BLaER1 treated with 17β-estradiol and CSF1 and Interleukin-3, amounts not matched to agents 10 nM and 100 nM (cell line): ENCODE data around the gene KCNT1.
"Not testable (repeated sequence)": the region's sequence is repeated elsewhere in the genome, so short reads cannot be mapped to it uniquely, and the experiment has no call there.

Source experiments
- H3K27ac ChIP-seq, 11 experiments: shearing (Covaris generic); formaldehyde crosslinking; 2 replicates each; pipeline ENCODE4 v1.8.1; 2022
- H3K27me3 ChIP-seq, 11 experiments: shearing (Covaris generic); formaldehyde crosslinking; 2 replicates each; pipeline ENCODE4 v1.8.1; 2022
- H3K36me3 ChIP-seq, 11 experiments: shearing (Covaris generic); formaldehyde crosslinking; 2 replicates each; pipeline ENCODE4 v1.8.1; 2022
- H3K4me1 ChIP-seq, 10 experiments: shearing (Covaris generic); formaldehyde crosslinking; 2 replicates each; pipeline ENCODE4 v1.8.1; 2022
- H3K4me2 ChIP-seq, 11 experiments: shearing (Covaris generic); formaldehyde crosslinking; 2 replicates each; pipeline ENCODE4 v1.8.1; 2022
- H3K4me3 ChIP-seq, 10 experiments: shearing (Covaris generic); formaldehyde crosslinking; 2 replicates each; pipeline ENCODE4 v1.8.1; 2022
- H3K9ac ChIP-seq, 11 experiments: shearing (Covaris generic); formaldehyde crosslinking; 2 replicates each; pipeline ENCODE4 v1.8.1; 2022
- H3K9me3 ChIP-seq, 11 experiments: shearing (Covaris generic); formaldehyde crosslinking; replicated peaks in 1 of 11; 2 replicates each; pipeline ENCODE4 v1.8.1; 2022
- H4K20me1 ChIP-seq, 11 experiments: shearing (Covaris generic); formaldehyde crosslinking; 2 replicates each; pipeline ENCODE4 v1.8.1; 2022
- Cebpa-rat ChIP-seq, 11 experiments: shearing (Covaris generic); IDR thresholded peaks; 2 replicates each; pipeline ENCODE4 v1.8.1; 2022

Gene KCNT1

DNA sequence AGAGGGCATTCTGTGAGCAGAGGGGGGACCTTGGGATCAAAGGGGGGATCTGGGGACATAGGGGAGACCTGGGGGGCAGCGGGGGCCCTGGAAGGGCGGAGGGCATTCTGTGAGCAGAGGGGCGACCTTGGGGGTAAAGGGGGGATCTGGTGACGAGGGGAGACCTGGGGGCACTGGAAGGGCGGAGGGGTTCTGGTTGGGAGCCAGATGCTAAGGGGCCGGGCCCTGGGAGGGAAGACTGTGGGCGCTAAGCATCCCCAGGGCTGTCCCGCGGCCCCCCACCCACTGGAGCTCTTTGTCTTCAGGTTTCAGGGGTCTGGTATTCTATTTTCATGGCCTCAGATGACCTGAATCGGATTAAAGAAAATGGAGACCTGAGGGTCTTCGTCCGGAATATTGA lies 38.1 kb upstream of the KCNT1 start:
- Histone ChIP-seq H3K36me3 (no peaks in the 10 kb centered on the region), H3K9me3 (peaks cover 0 to 6% (median 3%) of the 10 kb centered on the region in 11 experiments; a peak in 10 of 22 replicates), H3K4me2 (no peak overlapping the region), H3K9ac (no peak overlapping the region), H3K27ac (no peak overlapping the region), H4K20me1 (no peaks in the 10 kb centered on the region), H3K27me3 (no peaks in the 10 kb centered on the region; a peak in 1 of 22 replicates), H3K4me3 (no peak overlapping the region), H3K4me1 (peaks cover 0 to 9% (median 8%) of the 10 kb centered on the region in 10 experiments; a peak in 12 of 20 replicates)
- TF ChIP-seq Cebpa-rat (IDR thresholded peaks at IDR 0.05) = no peak

GRCh38 chr9:135664266-135664665 lies 37.7 kb upstream of the KCNT1 start:
- no peaks in the 10 kb centered on the region for H4K20me1 ChIP-seq

DNA sequence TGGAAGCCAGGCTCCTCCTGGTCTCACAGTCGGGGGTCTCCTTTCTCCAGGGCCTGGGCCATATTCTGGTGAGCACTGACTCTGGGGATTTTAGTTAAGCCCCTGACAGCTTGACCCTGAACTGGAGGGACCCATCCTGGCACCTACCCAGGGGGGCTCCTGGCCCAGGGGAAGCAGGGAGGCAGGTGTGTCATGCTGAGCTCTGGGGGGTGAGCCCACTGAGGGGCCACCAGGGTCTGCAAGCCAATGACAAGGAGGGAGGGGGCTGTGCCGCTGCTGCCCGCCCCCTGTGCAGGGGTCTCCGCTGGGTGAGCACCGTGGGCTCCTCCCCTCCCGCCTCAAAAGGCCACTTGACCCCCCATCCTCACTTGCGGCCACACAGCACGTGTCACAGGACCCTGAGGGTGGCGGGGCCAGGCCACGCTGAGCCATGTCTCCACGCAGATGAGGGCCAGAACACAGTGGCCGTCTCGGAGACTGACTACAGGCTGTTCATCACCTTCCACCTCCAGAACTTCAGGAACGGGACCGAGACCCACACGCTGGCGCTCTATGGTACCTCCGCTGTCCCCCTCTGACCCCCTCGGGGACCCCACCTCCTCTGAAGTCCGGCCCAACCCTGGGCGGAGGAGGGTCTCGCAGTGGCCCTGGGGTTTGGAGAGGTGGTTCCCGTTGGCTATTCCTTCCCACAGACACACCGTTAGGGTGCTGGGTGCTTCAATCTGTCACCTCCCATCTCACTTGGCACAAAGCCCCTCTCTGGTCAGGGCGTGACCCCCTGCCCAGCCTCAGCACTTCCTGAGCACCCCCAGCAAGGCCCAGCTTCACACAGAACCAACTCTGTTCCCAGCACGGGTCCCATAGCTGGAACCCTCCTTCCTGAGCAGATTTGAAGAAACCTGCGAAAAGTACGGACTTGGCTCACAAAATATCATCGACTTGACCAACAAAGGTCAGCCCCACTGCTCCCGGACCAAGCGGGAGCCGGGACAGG lies 36.9 kb upstream of the KCNT1 start:
- no peak overlapping the region for H3K4me3 ChIP-seq
- peak overlapping the region in 3 of 11 experiments; percentile 19 to 26 (median 20); a peak in 4 of 22 replicates for H3K4me2 ChIP-seq
- no peak overlapping the region for H3K9ac ChIP-seq
- peaks cover 0 to 9% (median 8%) of the 10 kb centered on the region in 10 experiments; a peak in 12 of 20 replicates for H3K4me1 ChIP-seq
- no peak overlapping the region for H3K27ac ChIP-seq
- H3K9me3 ChIP-seq = peaks cover 6 to 16% (median 14%) of the 10 kb centered on the region in 11 experiments; a peak in 14 of 22 replicates
- no peaks in the 10 kb centered on the region for H4K20me1 ChIP-seq
- no peaks in the 10 kb centered on the region; a peak in 1 of 22 replicates for H3K27me3 ChIP-seq
- TF ChIP-seq Cebpa-rat (IDR thresholded peaks at IDR 0.05) = no peak
- no peaks in the 10 kb centered on the region for H3K36me3 ChIP-seq

More at GRCh38 chr9:135664266-135664665, 37.7 kb upstream of the KCNT1 start:
- Histone ChIP-seq H3K9ac (no peak overlapping the region), H3K4me3 (no peak overlapping the region), H3K27me3 (no peaks in the 10 kb centered on the region; a peak in 1 of 22 replicates), H3K27ac (no peak overlapping the region), H3K4me2 (no peak overlapping the region), H3K9me3 (peaks cover 2 to 10% (median 7%) of the 10 kb centered on the region in 11 experiments; a peak in 14 of 22 replicates), H3K36me3 (no peaks in the 10 kb centered on the region), H3K4me1 (peaks cover 0 to 9% (median 8%) of the 10 kb centered on the region in 10 experiments; a peak in 12 of 20 replicates)
- no peak for TF ChIP-seq Cebpa-rat (IDR thresholded peaks at IDR 0.05)

GRCh38 chr9:135665795-135666189 lies 36.2 kb upstream of the KCNT1 start:
- Histone ChIP-seq H3K27ac (no peak overlapping the region), H4K20me1 (no peaks in the 10 kb centered on the region), H3K9ac (no peak overlapping the region), H3K4me3 (no peak overlapping the region), H3K9me3 (peaks cover 6 to 16% (median 14%) of the 10 kb centered on the region in 11 experiments; a peak in 14 of 22 replicates), H3K4me2 (peak overlapping the region in 6 of 11 experiments; percentile 13 to 42 (median 23); a peak in 10 of 22 replicates), H3K4me1 (peaks cover 0 to 9% (median 8%) of the 10 kb centered on the region in 10 experiments; a peak in 12 of 20 replicates), H3K36me3 (no peaks in the 10 kb centered on the region), H3K27me3 (no peaks in the 10 kb centered on the region; a peak in 1 of 22 replicates)
- TF ChIP-seq Cebpa-rat (IDR thresholded peaks at IDR 0.05) = no peak

GRCh38 chr9:135666534-135667462 lies 35.2 kb upstream of the KCNT1 start:
- Histone ChIP-seq H3K9me3 (peaks cover 6 to 16% (median 14%) of the 10 kb centered on the region in 11 experiments; a peak in 14 of 22 replicates), H3K9ac (no peak overlapping the region), H3K4me1 (peaks cover 0 to 9% (median 8%) of the 10 kb centered on the region in 10 experiments; a peak in 12 of 20 replicates), H3K27ac (no peak overlapping the region), H3K4me2 (peak overlapping the region in 2 of 11 experiments; percentile 13 to 26; a peak in 2 of 22 replicates), H3K36me3 (no peaks in the 10 kb centered on the region), H3K27me3 (no peaks in the 10 kb centered on the region; a peak in 1 of 22 replicates), H3K4me3 (no peak overlapping the region), H4K20me1 (no peaks in the 10 kb centered on the region)
- no peak for TF ChIP-seq Cebpa-rat (IDR thresholded peaks at IDR 0.05)

DNA sequence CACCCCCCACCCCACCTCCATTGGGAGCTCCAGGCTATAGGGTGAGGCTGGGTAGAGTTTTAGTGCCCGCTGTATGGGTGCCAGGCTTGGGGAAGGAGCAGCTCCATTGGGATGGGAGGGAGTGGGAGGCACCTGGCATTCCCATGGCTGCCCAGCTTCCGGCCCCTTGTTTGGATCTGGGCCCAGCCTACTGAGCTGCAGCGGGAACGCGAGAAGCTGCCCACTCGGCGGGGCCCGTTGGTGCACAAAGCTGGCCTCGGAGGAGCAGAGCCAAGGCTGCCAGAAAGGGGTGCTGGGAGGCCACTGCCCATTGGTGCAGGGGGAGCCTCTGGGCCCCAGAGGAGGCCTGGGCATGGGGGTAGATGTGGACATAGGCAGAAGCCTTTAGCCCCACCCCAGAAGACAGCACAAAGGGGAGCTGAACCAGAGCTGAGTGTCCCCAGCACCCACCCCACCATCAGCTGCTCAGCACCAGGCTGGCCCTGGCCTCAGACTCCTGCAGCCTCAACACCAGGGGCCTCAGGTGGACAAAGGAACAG lies 34.5 kb upstream of the KCNT1 start:
- Histone ChIP-seq H3K27me3 (no peaks in the 10 kb centered on the region; a peak in 1 of 22 replicates), H3K4me2 (no peak overlapping the region), H3K4me1 (peaks cover 0 to 9% (median 8%) of the 10 kb centered on the region in 10 experiments; a peak in 12 of 20 replicates), H4K20me1 (no peaks in the 10 kb centered on the region), H3K27ac (no peak overlapping the region), H3K36me3 (no peaks in the 10 kb centered on the region), H3K9me3 (peaks cover 6 to 16% (median 14%) of the 10 kb centered on the region in 11 experiments; a peak in 14 of 22 replicates), H3K4me3 (no peak overlapping the region), H3K9ac (no peak overlapping the region)
- TF ChIP-seq Cebpa-rat (IDR thresholded peaks at IDR 0.05) = no peak

DNA sequence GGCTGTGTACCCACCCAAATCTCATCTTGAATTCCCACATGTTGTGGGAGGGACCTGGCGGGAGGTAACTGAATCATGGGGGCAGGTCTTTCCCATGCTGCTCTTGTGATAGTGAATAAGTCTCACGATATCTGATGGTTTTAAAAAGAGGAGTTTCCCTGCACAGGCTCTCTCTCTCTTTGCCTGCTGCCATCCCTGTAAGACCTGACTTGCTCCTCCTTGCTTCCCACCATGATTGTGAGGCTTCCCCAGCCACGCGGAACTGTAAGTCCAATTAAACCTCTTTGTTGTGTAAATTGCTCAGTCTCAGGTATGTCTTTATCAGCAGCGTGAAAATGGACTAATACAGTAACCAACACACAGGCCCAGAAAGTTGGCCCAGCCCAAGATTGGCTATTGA lies 33.0 kb upstream of the KCNT1 start:
- H3K4me3 ChIP-seq, H3K4me2 ChIP-seq, H4K20me1 ChIP-seq, H3K9ac ChIP-seq, H3K27ac ChIP-seq, H3K36me3 ChIP-seq, H3K4me1 ChIP-seq, H3K27me3 ChIP-seq: not testable (repeated sequence)
- H3K9me3 ChIP-seq = peaks cover 6 to 16% (median 14%) of the 10 kb centered on the region in 11 experiments; a peak in 14 of 22 replicates

GRCh38 chr9:135669616-135670285 lies 32.2 kb upstream of the KCNT1 start:
- no peak overlapping the region for H3K4me3 ChIP-seq
- H3K4me1 ChIP-seq = peaks cover 0 to 9% (median 8%) of the 10 kb centered on the region in 10 experiments; a peak in 12 of 20 replicates
- H3K9ac ChIP-seq = no peak overlapping the region
- TF ChIP-seq Cebpa-rat (IDR thresholded peaks at IDR 0.05) = no peak
- H3K27ac ChIP-seq = no peak overlapping the region
- H3K9me3 ChIP-seq = peaks cover 6 to 16% (median 14%) of the 10 kb centered on the region in 11 experiments; a peak in 14 of 22 replicates
- H4K20me1 ChIP-seq = no peaks in the 10 kb centered on the region
- no peak overlapping the region for H3K4me2 ChIP-seq
- no peaks in the 10 kb centered on the region; a peak in 1 of 22 replicates for H3K27me3 ChIP-seq
- no peaks in the 10 kb centered on the region for H3K36me3 ChIP-seq
